NOMO-1 treated with DMSO at 0.1 percent for 48 hours (cell line): ENCODE measurements around the gene C21orf91.
"Not testable (repeated sequence)": the region's sequence is repeated elsewhere in the genome, so short reads cannot be mapped to it uniquely, and the experiment has no call there.

Source experiments
- DNase-seq: peaks from one replicate; lab custom pipeline; 2025; ENCODE audit not compliant: unreplicated experiment; lab: John Stamatoyannopoulos, UW

The C21orf91 gene

DNA sequence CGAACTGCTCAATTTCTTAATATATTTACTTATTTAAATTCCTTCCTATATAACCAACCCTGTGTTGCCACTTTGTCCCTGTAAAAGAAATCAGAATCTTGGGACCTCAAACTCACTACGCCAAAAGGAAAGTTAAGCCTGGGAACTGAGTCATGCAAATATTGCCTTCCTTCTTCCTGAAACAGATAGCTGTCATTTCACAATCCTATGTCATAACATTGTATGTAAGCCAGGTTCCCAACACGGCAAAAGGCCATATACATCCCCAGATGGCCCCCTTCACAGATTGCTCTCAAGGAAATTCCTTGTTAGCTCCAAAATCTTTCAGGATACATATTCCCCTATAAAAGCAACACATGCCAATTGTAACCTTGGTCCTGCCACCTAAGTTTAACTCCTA, 39.7 kb downstream of the C21orf91 start:
- DNase-seq: peak; percentile 71

DNA sequence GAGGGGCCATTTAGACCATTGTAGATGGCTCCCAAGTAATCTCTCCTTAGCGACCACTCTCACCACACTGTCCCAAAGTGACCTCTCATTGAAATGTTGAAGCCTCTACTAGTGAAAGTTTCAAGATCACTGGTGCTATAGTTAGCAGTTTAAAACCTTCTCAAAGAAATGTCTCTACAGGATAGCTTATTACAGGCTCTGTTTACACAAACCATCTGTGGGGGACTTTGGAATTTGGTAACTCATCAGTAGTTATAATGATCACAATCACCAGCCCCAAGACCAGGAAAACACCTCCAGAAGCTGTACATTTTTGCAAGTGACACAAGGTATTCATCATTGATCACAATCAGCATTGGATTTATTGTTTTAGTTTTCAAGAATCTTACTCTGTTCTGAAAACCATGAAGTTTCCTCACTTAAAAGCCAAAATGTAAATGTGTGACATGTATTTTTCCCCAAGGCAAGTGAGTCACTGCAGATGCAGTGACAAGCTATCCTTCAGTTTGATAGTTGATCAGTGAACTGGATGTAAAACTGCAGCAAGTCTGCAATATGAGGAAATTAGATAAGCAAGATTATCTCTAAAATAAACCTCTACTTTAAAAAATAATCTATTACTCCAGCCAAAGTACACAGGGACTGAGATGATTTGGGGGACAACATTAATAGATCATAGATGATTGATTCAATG, 41.9 kb downstream of the C21orf91 start:
- DNase-seq: no peak

DNA sequence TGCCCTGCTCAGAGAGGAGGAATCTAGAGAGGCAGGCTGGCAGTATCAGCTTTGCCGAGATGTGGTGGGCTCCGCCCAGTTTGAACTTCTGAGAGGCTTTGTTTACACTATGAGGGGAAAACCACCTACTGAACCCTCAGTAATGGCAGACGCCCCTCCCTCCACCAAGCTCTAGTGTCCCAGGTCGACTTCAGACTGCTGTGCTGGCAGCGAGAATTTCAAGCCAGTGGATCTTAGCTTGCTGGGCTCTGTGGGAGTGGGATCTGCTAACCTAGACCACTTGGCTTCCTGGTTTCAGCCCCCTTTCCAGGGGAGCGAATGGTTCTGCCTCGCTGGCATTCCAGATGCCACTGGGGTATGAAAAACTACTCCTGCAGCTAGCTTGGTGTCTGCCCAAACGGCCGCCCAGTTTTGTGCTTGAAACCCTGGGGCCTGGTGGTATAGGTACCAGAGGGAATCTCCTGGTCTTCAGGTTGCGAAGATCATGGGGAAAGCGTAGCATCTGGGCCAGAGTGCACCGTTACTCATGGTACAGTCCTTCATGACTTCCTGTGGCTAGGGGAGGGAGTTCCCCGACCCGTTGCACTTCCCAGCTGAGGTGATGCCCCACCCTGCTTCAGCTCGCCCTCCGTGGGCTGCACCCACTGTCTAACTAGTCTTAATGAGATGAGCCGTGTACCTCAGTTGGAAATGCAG, 43.6 kb downstream of the C21orf91 start:
- DNase-seq: no peak

DNA sequence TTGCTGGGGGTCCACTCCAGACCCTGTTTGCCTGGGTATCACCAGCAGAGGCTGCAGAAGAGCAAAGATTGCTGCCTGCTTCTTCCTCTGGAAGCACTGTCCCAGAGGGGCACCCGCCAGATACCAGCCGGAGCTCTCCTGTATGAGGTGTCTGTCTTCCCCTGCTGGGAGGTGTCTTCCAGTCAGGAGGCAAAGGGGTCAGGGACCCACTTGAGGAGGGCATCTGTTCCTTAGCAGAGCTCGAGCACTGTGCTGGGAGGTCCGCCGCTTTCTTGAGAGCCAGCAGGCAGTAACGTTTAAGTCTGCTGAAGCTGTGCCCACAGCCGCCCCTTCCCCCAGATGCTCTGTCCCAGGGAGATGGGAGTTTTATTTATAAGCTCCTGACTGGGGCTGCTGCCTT, 44.1 kb downstream of the C21orf91 start:
- DNase-seq: not testable (repeated sequence)

DNA sequence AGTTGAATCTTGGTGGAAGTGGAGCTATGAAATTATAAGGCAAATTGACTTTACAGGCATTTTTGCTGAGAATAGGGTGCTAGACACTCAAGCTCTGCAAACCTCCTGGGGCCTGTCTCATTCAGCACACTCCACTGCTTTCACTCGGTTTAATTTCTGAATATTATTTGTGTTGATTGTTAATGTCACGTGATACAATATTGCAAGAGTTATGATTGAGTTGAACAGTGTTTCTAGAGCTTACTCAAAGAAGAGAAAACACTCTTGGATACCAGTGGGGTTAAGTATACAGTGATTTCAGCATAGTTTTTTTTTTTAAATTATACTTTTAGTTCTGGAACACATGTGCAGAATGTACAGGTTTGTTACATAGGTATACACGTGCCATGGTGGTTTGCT, 49.7 kb downstream of the C21orf91 start:
- DNase-seq: no peak

DNA sequence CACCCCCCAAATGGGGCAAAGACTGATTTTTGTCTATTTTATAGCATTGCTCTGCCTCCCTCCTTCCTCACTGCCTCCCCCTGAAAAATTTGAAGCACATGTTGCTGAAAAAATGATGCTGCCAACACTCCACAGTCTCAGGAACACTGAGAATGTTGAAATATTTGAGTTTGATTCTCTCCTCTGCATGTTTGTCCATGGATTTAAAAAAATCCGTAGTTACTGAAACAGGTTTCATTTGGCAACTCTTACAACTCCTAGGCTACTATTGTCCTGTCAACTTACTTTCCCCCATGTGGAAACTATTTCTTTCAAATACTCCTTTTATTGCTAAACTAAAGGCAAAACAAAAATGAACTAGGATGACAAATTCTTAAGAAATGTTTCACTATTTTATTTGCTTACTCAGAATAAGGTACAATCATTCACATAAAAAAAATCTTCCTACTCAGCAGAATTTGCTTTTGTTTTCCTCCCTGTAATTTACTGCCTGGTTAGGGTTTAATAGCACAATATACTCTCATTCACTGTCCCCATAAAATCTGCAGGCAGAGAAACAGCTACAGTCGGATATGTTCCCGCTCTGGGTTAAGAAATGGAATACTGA, 50.2 kb downstream of the C21orf91 start:
- no peak for DNase-seq

DNA sequence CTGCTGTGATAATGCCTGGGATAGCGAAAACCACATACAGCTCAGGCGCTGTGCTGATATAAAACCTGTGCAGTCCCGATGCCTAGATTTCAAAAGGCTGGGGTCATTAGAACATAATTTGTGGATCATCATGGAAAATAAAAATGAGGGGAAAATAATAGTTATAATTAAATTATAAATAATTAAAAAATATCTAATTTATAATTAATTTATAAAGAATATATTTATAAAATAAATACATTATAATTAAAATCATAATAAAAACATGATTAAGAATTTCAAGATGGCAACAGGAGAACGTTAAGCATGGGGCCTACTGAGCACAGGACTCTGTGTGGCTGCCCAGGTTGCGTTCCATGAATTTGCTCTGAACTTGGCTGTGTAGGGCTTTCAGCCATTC, 53.9 kb downstream of the C21orf91 start:
- DNase-seq: no peak

DNA sequence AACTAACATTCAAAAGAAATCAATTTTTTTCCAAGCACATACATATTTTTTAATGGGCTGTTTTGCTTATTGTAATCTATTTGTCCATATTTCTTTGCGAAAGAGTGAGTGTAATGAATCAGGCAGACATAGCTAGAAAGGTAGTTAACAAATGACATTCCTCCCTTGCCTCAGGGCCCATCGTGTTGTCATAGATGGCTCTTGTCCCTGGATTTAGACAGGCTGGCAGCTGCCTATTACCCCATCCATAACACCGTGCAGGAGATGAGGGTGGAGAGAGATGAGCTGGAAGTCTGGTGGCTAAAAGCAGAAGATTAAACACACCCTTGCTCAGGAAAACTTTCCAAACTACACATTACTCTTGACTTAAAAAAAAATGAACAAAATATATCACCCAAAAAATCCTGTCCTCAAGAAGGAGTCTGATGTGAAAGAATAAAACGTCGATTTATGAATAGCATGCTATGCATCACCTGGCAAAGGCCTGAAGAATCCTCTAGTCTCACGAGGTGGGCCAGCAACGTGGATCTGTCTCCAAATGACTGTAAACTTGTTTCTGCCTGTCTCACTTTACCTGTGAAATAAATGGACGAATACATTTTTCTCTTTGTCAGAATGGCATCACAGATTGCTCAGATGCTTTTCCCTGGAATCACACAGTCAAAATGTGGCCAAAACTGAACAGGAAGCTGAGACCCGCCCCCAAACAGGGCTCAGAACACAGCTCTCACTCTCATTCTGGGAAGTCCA, 55.7 kb downstream of the C21orf91 start:
- DNase-seq: no peak

DNA sequence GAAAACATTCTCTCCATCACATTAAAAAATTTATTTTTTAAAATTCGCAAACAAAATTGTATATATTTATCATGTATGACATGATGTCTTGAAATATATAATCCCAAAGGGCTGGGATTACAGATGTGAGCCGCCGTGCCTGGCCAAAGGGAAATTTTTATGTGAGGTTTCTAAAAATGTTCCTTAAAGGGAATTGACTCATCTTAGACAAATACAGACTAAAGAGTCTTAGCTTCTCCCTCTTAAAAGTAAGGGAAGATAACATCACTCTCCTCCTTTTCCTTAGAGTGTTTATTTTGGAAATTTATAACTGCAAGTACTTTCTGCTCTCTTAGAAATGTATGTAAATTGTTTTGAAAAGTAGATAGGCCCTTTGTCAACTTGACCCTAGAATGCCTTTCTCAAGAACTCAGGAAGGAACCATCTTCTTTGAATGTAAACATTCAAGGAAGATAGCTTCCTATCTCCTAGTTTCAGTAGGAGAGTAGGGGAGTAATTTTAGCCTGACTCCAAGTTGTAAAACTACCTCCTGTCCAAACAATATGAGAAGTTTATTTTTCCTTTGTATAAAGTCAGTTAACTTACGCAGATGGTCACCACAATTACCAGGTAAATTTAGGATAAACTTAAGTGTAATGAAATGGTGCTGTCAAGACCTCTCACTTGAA, 59.5 kb downstream of the C21orf91 start:
- no peak for DNase-seq

DNA sequence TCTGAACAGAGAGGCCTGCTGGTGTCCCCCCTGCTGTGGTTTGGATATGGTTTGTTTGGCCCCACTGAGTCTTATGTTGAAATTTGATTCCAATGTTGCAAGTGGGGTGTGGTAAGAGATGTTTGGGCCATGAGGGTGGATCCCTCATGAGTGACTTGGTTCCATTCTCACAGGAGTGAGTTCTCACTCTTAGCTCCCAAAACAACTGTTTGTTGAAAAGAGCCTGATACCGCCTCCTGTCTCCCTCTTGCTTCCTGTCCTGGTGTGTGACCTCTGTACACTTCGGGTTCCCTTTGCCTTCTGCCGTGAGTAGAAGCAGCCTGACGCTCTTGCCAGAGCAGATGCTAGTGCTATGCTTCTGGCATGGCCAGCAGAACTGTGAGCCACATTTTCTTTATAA, 60.5 kb downstream of the C21orf91 start:
- no peak for DNase-seq

DNA sequence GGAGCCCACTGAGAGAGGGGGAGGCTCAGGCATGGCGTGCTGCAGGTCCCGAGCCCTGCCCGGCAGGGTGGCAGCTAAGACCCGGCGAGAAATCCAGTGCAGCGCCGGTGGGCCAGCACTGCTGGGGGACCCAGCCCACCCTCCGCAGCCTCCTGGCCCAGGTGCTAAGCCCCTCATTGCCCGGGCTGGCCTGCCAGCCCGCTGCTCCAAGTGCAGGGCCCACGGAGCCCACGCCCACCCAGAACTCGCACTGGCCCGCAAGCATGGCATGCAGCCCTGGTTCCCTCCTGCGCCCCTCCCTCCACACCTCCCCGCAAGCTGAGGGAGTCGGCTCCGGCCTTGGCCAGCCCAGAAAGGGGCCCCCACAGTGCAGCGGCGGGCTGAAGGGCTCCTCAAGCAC, 61.5 kb downstream of the C21orf91 start:
- DNase-seq: no peak

DNA sequence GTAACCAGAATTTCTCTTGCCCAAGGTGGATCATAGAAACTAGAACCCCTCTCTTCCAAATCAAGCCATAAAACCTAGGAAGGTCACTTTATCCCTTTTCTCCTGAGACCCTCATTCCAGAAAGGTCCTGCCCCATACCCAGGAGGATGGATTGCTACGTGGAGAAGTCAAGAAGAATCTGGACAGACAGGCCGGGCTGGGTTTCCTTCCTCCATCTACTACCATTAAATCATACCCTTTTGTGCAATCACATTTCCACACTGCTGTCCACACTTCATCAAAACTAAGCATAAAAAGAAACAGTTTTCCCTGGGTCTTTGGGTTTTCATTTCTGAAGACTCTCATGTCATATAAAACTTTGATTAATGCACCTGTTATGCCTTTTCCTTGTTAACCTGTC, 65.4 kb downstream of the C21orf91 start:
- peak; percentile 13 for DNase-seq

DNA sequence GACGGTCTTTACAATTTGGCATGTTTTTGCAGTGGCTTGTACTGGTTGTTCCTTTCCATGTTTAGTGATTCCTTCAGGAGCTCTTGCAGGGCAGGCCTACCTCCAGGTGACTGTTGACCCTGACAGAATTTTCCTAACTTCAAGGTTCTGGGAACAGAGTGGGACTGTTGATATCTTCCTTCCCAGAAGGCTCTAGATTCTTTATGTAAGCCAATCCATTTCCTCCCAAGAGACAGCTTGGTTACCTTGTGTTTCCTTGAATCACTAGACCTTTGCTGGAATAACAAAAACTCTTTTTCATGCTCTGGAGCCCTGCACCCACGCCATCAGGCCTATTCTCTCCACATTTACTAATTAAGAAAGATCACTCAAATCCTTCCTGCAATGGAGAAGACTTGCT, 67.0 kb downstream of the C21orf91 start:
- no peak for DNase-seq

DNA sequence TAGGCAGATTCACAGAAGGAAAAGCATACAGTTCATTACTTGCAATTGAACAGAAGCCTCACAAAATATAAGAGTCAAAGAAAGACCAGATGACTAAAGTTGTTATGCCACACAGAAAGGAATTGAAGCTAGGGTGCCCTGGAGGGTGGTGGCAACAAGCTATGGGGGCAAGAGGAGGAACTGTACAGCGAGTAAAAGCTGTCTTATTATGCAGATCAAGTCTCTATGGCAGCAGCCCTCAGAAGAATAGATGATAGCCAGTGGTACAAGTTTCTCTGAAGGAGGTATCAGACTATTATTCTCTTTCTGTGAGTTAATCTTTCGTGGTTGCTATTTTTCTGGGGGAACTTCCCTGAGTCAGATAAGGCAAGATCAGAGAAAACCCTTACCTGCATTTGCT, 72.2 kb downstream of the C21orf91 start:
- no peak for DNase-seq

DNA sequence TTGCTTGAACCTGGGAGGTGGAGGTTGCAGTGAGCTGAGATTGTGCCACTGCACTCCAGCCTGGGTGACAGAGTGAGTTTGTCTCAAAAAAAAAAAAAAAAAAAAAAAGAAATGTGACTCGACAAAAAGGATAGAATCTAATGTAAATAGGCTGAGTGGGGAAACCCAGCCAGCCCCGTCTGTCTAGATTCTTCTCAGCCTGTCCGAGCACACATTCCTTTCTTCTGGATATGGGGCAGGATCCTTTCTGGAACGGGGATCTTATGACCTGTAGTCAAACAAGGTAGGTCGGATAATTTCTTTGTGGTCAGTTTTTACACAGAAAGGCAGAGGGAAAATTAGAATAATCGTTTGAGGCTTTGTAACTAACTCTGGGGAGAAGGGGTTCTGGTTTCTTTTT, 74.1 kb downstream of the C21orf91 start:
- DNase-seq: no peak

DNA sequence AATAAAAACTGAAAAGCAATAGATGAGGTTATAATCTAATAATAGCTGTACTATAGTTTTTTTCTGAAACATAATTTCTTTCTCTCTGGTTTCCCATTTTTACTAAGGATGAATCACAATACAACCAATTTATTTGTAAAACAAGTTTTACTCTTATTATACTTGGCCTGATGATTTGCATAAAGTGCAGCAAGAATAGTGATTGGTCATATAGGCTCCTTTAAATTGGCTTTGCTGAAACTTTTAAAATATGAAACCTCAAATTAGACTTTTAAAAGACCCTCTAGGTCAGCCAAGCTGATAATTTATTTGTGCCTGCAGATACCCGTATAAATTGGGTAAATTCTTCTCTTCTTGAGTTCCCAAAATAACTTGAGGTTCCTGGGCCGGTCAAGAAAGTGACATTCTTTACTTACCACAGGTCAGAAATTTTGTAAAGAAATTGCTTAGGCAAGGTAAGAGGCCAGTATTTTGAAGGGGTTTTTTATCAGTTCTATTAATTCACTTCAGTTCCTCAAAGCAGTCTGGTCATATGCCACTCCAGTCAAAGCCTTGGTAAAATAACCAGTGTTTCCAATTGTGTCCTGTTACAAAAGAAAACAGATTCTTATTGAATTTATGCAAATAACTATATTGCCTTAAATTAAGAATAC, 76.1 kb downstream of the C21orf91 start:
- no peak for DNase-seq

DNA sequence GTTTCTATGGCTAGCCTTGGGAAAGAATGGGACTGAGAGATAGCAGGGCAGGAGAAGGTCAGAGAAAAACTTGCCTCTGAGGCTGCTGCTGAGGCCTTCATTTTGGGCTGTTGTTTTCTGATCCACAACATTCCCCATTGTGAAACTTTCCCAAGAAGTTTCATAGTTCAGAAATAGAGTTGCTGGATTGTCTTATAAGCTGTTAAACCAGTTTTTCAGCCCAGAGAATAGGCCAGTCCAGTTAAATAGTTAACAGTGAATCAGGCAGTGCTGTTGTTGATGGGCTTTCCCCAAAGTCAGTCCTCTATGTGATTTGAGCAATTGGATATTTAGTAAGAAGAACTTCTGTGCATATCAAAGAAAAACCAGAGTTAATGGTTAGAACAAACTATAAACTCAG, 77.0 kb downstream of the C21orf91 start:
- no peak for DNase-seq
